ENCODE data around the gene TSPAN32. TPM values are rescaled to one million over a fixed set of nuclear protein-coding genes. Genes with fewer than 3 reads are reported as not detected.
"Not testable (repeated sequence)": the region's sequence is repeated elsewhere in the genome, so short reads cannot be mapped to it uniquely, and the experiment has no call there.

TSPAN32 gene
- total RNA-seq, 1 experiment from 2014 or later: 0.39 TPM

- H3K4me3 ChIP-seq: no peak overlapping the region
- no peaks in the 10 kb centered on the region for H3K36me3 ChIP-seq
- H3K9me3 ChIP-seq (replicated peaks): peaks cover 7% of the 10 kb centered on the region
- peaks cover 12% of the 10 kb centered on the region for H3K4me1 ChIP-seq (replicated peaks)
- no peak overlapping the region for H3K27ac ChIP-seq
- peaks cover 73% of the 10 kb centered on the region for H3K27me3 ChIP-seq (replicated peaks)
- peak in 1 of 2 experiments; percentile 46 for DNase-seq (ENCODE audit: low read depth in 1 of 2, low spot score in 2 of 2)
These were observed 30.2 kb upstream of the TSPAN32 start for GRCh38 chr11:2271327-2272227.

GRCh38 chr11:2272228-2272945 is 29.4 kb upstream of the TSPAN32 start:
- no peak overlapping the region for H3K27ac ChIP-seq
- no peak overlapping the region for H3K4me3 ChIP-seq
- DNase-seq (ENCODE audit: low read depth in 1 of 2, low spot score in 2 of 2): no peak
- peaks cover 7% of the 10 kb centered on the region for H3K9me3 ChIP-seq (replicated peaks)
- peaks cover 12% of the 10 kb centered on the region for H3K4me1 ChIP-seq (replicated peaks)
- no peaks in the 10 kb centered on the region for H3K36me3 ChIP-seq
- H3K27me3 ChIP-seq (replicated peaks): peaks cover 74% of the 10 kb centered on the region

GRCh38 chr11:2272946-2273280 is 28.9 kb upstream of the TSPAN32 start:
- Histone ChIP-seq H3K27me3 (replicated peaks) (peaks cover 74% of the 10 kb centered on the region), H3K36me3 (no peaks in the 10 kb centered on the region), H3K9me3 (replicated peaks) (peaks cover 7% of the 10 kb centered on the region), H3K4me1 (replicated peaks) (peaks cover 12% of the 10 kb centered on the region), H3K4me3 (no peak overlapping the region), H3K27ac (no peak overlapping the region)
- DNase-seq (ENCODE audit: low read depth in 1 of 2, low spot score in 2 of 2): peak in 1 of 2 experiments; percentile 44

- peaks cover 70% of the 10 kb centered on the region for H3K27me3 ChIP-seq (replicated peaks)
- peaks cover 12% of the 10 kb centered on the region for H3K4me1 ChIP-seq (replicated peaks)
- DNase-seq (ENCODE audit: low read depth in 1 of 2, low spot score in 2 of 2): peak in 1 of 2 experiments; percentile 33
- H3K27ac ChIP-seq: no peak overlapping the region
- H3K36me3 ChIP-seq: no peaks in the 10 kb centered on the region
- H3K4me3 ChIP-seq: no peak overlapping the region
- H3K9me3 ChIP-seq (replicated peaks): peaks cover 7% of the 10 kb centered on the region
These were observed 28.5 kb upstream of the TSPAN32 start for GRCh38 chr11:2273311-2273710.

GRCh38 chr11:2273771-2274170 is 28.0 kb upstream of the TSPAN32 start:
- Histone ChIP-seq H3K4me1 (replicated peaks) (peaks cover 12% of the 10 kb centered on the region), H3K36me3 (no peaks in the 10 kb centered on the region), H3K9me3 (replicated peaks) (peaks cover 7% of the 10 kb centered on the region), H3K27ac (no peak overlapping the region), H3K27me3 (replicated peaks) (peaks cover 66% of the 10 kb centered on the region), H3K4me3 (no peak overlapping the region)
- peak in 1 of 2 experiments; percentile 26 for DNase-seq (ENCODE audit: low read depth in 1 of 2, low spot score in 2 of 2)

GRCh38 chr11:2275334-2276279 is 26.2 kb upstream of the TSPAN32 start:
- Histone ChIP-seq H3K4me3 (no peak overlapping the region), H3K4me1 (replicated peaks) (no peaks in the 10 kb centered on the region), H3K36me3 (no peaks in the 10 kb centered on the region), H3K9me3 (replicated peaks) (no peaks in the 10 kb centered on the region; the same call in 1 of the 2 replicates), H3K27ac (no peak overlapping the region), H3K27me3 (replicated peaks) (peaks cover 51% of the 10 kb centered on the region)
- DNase-seq (ENCODE audit: low read depth in 1 of 2, low spot score in 2 of 2): peak in 1 of 2 experiments; percentile 42

- peak in 1 of 2 experiments; percentile 43 for DNase-seq (ENCODE audit: low read depth in 1 of 2, low spot score in 2 of 2)
- no peaks in the 10 kb centered on the region for H3K36me3 ChIP-seq
- H3K27ac ChIP-seq: no peak overlapping the region
- no peaks in the 10 kb centered on the region for H3K9me3 ChIP-seq (replicated peaks)
- H3K4me3 ChIP-seq: no peak overlapping the region
- no peaks in the 10 kb centered on the region for H3K4me1 ChIP-seq (replicated peaks)
- H3K27me3 ChIP-seq (replicated peaks): peaks cover 43% of the 10 kb centered on the region
These were observed 25.4 kb upstream of the TSPAN32 start for GRCh38 chr11:2276280-2277007.

- peak in 1 of 2 experiments; percentile 38 for DNase-seq (ENCODE audit: low read depth in 1 of 2, low spot score in 2 of 2)
- Histone ChIP-seq H3K9me3 (replicated peaks) (no peaks in the 10 kb centered on the region), H3K36me3 (no peaks in the 10 kb centered on the region), H3K27ac (no peak overlapping the region), H3K27me3 (replicated peaks) (peaks cover 38% of the 10 kb centered on the region), H3K4me3 (no peak overlapping the region), H3K4me1 (replicated peaks) (no peaks in the 10 kb centered on the region)
These were observed 24.8 kb upstream of the TSPAN32 start for GRCh38 chr11:2277008-2277346.

- Histone ChIP-seq H3K9me3 (replicated peaks) (0 out of 2 replicates have a peak, but pooled peaks cover under 1% of the 10 kb centered on the region), H3K27ac (no peak overlapping the region), H3K4me3 (no peak overlapping the region), H3K36me3 (no peaks in the 10 kb centered on the region), H3K4me1 (replicated peaks) (no peaks in the 10 kb centered on the region), H3K27me3 (replicated peaks) (peaks cover 31% of the 10 kb centered on the region)
- peak in 1 of 2 experiments; percentile 37 for DNase-seq (ENCODE audit: low read depth in 1 of 2, low spot score in 2 of 2)
These were observed 23.8 kb upstream of the TSPAN32 start for GRCh38 chr11:2277933-2278523.

GRCh38 chr11:2280208-2280607 is 21.6 kb upstream of the TSPAN32 start:
- H3K9me3 ChIP-seq (replicated peaks): 0 out of 2 replicates have a peak, but pooled peaks cover 2% of the 10 kb centered on the region
- H3K4me3 ChIP-seq: no peak overlapping the region

GRCh38 chr11:2286350-2286749 is 15.5 kb upstream of the TSPAN32 start:
- H3K27me3 ChIP-seq (replicated peaks); H3K36me3 ChIP-seq; H3K9me3 ChIP-seq (replicated peaks); H3K4me3 ChIP-seq; H3K27ac ChIP-seq; H3K4me1 ChIP-seq (replicated peaks): not testable (repeated sequence)
- peak in 1 of 2 experiments; percentile 30 for DNase-seq (ENCODE audit: low read depth in 1 of 2, low spot score in 2 of 2)

More at GRCh38 chr11:2280208-2280607, 21.6 kb upstream of the TSPAN32 start:
- H3K27ac ChIP-seq: no peak overlapping the region
- no peaks in the 10 kb centered on the region for H3K36me3 ChIP-seq
- H3K4me1 ChIP-seq (replicated peaks): no peaks in the 10 kb centered on the region
- peaks cover 20% of the 10 kb centered on the region for H3K27me3 ChIP-seq (replicated peaks)
- no peak for DNase-seq (ENCODE audit: low read depth in 1 of 2, low spot score in 2 of 2)

GRCh38 chr11:2287091-2287490 is 14.7 kb upstream of the TSPAN32 start:
- DNase-seq (ENCODE audit: low read depth in 1 of 2, low spot score in 2 of 2): peak; percentile 71 to 84
- H3K4me1 ChIP-seq (replicated peaks): peaks cover 9% of the 10 kb centered on the region
- no peak overlapping the region for H3K4me3 ChIP-seq
- H3K9me3 ChIP-seq (replicated peaks): 0 out of 2 replicates have a peak, but pooled peaks cover 2% of the 10 kb centered on the region
- peak overlapping the region; percentile 11; the same call in 1 of the 2 replicates for H3K27ac ChIP-seq
- H3K36me3 ChIP-seq: no peaks in the 10 kb centered on the region
- peaks cover 4% of the 10 kb centered on the region; the same call in 1 of the 2 replicates for H3K27me3 ChIP-seq (replicated peaks)

Measured in SJSA1 (cell line).